ENCODE data around the gene KRTAP19-3.

GRCh38 chr21:30487336-30487735 is 4.5 kb downstream of the KRTAP19-3 start, which contains the start of gene KRTAP19-2:
- TF ChIP-seq EZH2 (IDR thresholded peaks at IDR 0.05), result no peak
- TF ChIP-seq POLR2AphosphoS5 (IDR thresholded peaks at IDR 0.05; ENCODE audit: borderline replicate concordance, low read depth, low read length), result no peak
- no peak for TF ChIP-seq FOXP2 (optimal IDR thresholded peaks at IDR 0.05; ENCODE audit: control extremely low read depth, extremely low read length, insufficient read depth)

Data from SK-N-MC (cell line).